NT2/D1 (cell line): ENCODE results near the gene DNAL1.
"Not testable (repeated sequence)": the region's sequence is repeated elsewhere in the genome, so short reads cannot be mapped to it uniquely, and the experiment has no call there.

Experiments used
- YY1 ChIP-seq: IDR thresholded peaks from 2 replicates; pipeline ENCODE4 v1.6.1; 2011; ENCODE audit not compliant: insufficient read length, insufficient read depth
- ZNF274 ChIP-seq: IDR thresholded peaks from 2 replicates; pipeline ENCODE4 v1.6.1; 2011; ENCODE audit warnings: mild to moderate bottlenecking, low read depth, low read length

DNA sequence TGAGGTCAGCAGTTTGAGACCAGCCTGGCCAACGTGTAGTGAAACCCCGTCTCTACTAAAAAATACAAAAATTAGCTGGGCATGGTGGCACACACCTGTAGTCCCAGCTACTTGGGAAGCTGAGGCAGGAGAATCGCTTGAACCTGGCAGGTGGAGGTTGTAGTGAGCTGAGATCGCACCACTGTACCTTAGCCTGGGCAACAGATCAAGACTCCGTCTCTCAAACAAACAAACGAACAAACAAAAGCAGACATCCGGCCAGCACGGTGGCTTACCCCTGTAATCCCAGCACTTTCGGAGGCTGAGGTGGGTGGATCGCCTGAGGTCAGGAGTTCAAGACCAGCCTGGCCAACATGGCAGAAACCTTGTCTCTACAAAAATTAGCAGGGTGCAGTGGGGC lies 8.4 kb upstream of the DNAL1 start:
- TF ChIP-seq ZNF274, YY1: not testable (repeated sequence)
